ENCODE data around the gene LUZP2. TPM values are rescaled to one million over a fixed set of nuclear protein-coding genes. Genes with fewer than 3 reads are reported as not detected.

The LUZP2 gene
- total RNA-seq, 2 experiments from 2014 or later: not detected

DNA sequence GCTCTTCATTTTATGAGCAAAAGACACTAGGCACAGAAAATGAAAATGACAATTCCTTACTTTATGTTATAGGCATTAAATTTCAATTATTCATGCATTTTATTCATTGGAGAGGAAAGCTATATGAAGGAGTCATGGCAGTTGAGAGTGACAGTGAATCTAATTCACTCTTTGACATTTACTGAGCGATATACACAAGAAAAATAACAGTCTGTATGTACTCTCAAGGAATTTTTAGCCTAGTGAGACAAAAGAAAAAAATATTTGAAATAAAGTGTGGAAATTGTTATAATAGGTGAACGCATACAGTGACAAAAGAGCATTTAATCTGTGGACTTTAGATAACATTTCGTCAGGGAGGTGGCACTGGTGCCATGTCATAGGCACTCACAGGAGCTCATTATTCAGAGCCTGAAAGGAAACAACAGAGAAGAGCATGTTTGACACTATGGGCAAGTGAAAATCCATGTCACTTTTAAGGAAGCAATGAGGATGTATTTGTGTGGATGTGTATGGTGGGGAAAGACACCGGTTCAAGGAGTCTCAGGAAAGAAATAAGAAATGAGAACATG lies 323.1 kb downstream of the LUZP2 start:
- CTCF ChIA-PET: no interaction called here
- H3K4me1 ChIP-seq (ENCODE audit: insufficient read depth, low read length): no peaks in the 10 kb centered on the region
- TF ChIP-seq, protein P1, sequence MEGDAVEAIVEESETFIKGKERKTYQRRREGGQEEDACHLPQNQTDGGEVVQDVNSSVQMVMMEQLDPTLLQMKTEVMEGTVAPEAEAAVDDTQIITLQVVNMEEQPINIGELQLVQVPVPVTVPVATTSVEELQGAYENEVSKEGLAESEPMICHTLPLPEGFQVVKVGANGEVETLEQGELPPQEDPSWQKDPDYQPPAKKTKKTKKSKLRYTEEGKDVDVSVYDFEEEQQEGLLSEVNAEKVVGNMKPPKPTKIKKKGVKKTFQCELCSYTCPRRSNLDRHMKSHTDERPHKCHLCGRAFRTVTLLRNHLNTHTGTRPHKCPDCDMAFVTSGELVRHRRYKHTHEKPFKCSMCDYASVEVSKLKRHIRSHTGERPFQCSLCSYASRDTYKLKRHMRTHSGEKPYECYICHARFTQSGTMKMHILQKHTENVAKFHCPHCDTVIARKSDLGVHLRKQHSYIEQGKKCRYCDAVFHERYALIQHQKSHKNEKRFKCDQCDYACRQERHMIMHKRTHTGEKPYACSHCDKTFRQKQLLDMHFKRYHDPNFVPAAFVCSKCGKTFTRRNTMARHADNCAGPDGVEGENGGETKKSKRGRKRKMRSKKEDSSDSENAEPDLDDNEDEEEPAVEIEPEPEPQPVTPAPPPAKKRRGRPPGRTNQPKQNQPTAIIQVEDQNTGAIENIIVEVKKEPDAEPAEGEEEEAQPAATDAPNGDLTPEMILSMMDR (IDR thresholded peaks at IDR 0.05): no peak
- H3K9me3 Mint-ChIP-seq: peaks cover 2% of the 10 kb centered on the region
- ATAC-seq (ENCODE audit: poor library complexity): no peak
- H3K4me3 Mint-ChIP-seq: no peak overlapping the region
- H3K4me1 Mint-ChIP-seq (ENCODE audit: low read depth): no peaks in the 10 kb centered on the region
- H3K36me3 Mint-ChIP-seq (ENCODE audit: low read depth): no peaks in the 10 kb centered on the region
- H3K27ac Mint-ChIP-seq: no peak overlapping the region
- H3K4me3 ChIP-seq (ENCODE audit: low read length): no peak overlapping the region
- intact Hi-C loops (cut with DNase I, micrococcal nuclease): no loop called here
- no peaks in the 10 kb centered on the region for H3K36me3 ChIP-seq (ENCODE audit: insufficient read depth, low read length)
- H3K27me3 Mint-ChIP-seq: no peaks in the 10 kb centered on the region
- DNase-seq: no peak
- POLR2A ChIA-PET: no interaction called here
- H3K27ac ChIP-seq (ENCODE audit: low read depth in 1 of 2, low read length in 2 of 2): no peak overlapping the region
- H3K27me3 ChIP-seq (ENCODE audit: control insufficient read depth in 1 of 2, insufficient read depth in 2 of 2, low read length in 2 of 2): no peaks in the 10 kb centered on the region
- H3K9me3 ChIP-seq (ENCODE audit: control insufficient read depth in 1 of 2, insufficient read depth in 1 of 2, low read length in 2 of 2): no peaks in the 10 kb centered on the region

DNA sequence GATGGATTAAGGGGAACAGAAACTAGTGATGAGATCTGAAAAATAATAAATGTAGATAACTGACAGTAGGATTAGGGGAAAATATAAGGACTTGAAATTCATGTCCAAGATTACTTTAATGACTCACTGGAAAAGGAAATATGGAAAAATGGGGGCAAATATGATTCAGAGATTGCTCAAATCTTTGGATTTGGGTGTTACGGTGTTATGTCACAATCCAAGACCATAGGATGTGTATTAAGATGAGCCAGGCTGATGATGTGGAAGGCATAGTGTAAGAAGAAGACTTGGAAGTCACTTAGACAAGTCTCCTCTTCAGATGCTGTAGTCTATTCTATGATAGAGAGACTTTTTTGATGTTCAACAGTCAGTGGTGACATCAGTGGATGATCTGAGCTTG lies 323.7 kb downstream of the LUZP2 start:
- Mint-ChIP-seq H3K4me3 (no peak overlapping the region), H3K27ac (no peak overlapping the region), H3K4me1 (ENCODE audit: low read depth) (no peaks in the 10 kb centered on the region), H3K27me3 (no peaks in the 10 kb centered on the region), H3K36me3 (ENCODE audit: low read depth) (no peaks in the 10 kb centered on the region), H3K9me3 (peaks cover 4% of the 10 kb centered on the region)
- Histone ChIP-seq H3K4me3 (ENCODE audit: low read length) (no peak overlapping the region), H3K36me3 (ENCODE audit: insufficient read depth, low read length) (no peaks in the 10 kb centered on the region), H3K4me1 (ENCODE audit: insufficient read depth, low read length) (no peaks in the 10 kb centered on the region), H3K27ac (ENCODE audit: low read depth in 1 of 2, low read length in 2 of 2) (no peak overlapping the region), H3K9me3 (ENCODE audit: control insufficient read depth in 1 of 2, insufficient read depth in 1 of 2, low read length in 2 of 2) (no peaks in the 10 kb centered on the region), H3K27me3 (ENCODE audit: control insufficient read depth in 1 of 2, insufficient read depth in 2 of 2, low read length in 2 of 2) (no peaks in the 10 kb centered on the region)
- TF ChIP-seq, protein P1 (IDR thresholded peaks at IDR 0.05): no peak
- ChIA-PET POLR2A (no interaction called here), CTCF (no interaction called here)
- DNase-seq (no peak), ATAC-seq (ENCODE audit: poor library complexity) (no peak)
- intact Hi-C loops (cut with DNase I, micrococcal nuclease): no loop called here

DNA sequence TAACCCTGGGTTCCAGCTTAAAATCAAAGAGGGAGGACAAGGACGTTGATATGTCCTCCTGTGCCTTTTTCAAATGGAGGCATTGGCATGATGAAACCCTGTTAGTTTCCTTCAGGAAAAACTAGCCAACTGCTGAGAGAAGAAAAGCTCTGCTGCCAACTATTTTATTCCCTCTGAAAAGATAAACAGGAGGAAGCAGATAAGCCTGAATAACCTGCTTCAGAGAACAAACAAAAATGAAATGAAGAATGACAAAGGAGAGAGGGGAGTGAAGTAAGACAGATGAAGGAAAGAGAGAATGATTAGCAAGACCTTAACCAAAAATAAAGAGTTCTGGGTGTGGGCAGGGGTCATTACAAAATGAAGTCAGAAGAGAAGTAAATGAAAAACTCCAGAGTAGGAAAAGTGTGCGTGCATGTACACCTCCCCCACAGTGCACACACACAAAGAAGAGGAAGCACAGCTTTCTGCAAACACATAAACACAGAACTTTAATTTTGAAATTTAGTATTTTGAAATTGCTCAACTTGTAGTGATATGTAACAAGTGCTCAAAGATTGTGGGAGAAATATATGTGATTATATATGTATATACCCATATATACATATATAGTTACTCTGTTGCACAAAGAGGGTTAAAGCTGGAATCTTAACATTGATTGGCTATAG lies 332.2 kb downstream of the LUZP2 start:
- H3K4me1 Mint-ChIP-seq (ENCODE audit: low read depth): no peaks in the 10 kb centered on the region

More for the DNA sequence above, 332.2 kb downstream of the LUZP2 start:
- CTCF ChIA-PET: no interaction called here
- ATAC-seq (ENCODE audit: poor library complexity): no peak
- H3K4me1 ChIP-seq (ENCODE audit: insufficient read depth, low read length): no peaks in the 10 kb centered on the region
- TF ChIP-seq, protein P1 (IDR thresholded peaks at IDR 0.05): no peak
- Mint-ChIP-seq H3K36me3 (ENCODE audit: low read depth) (no peaks in the 10 kb centered on the region), H3K27ac (no peak overlapping the region), H3K9me3 (peaks cover 2% of the 10 kb centered on the region), H3K4me3 (no peak overlapping the region), H3K27me3 (no peaks in the 10 kb centered on the region)
- no peaks in the 10 kb centered on the region for H3K36me3 ChIP-seq (ENCODE audit: insufficient read depth, low read length)
- POLR2A ChIA-PET: no interaction called here
- intact Hi-C loops (cut with DNase I, micrococcal nuclease): no loop called here
- H3K27me3 ChIP-seq (ENCODE audit: control insufficient read depth in 1 of 2, insufficient read depth in 2 of 2, low read length in 2 of 2): no peaks in the 10 kb centered on the region
- no peak overlapping the region for H3K4me3 ChIP-seq (ENCODE audit: low read length)
- DNase-seq: no peak
- no peak overlapping the region for H3K27ac ChIP-seq (ENCODE audit: low read depth in 1 of 2, low read length in 2 of 2)
- H3K9me3 ChIP-seq (ENCODE audit: control insufficient read depth in 1 of 2, insufficient read depth in 1 of 2, low read length in 2 of 2): peaks cover 0 to 4% of the 10 kb centered on the region in 2 experiments
